Neural cell (in vitro differentiated cells): Measurements from ENCODE around the gene COG5.

ENCODE experiments used
- POLR2AphosphoS5 ChIP-seq: IDR thresholded peaks from 2 replicates; pipeline ENCODE4 v1.6.1; 2012
- TAF1 ChIP-seq: IDR thresholded peaks from 2 replicates; pipeline ENCODE4 v1.6.1; 2012; ENCODE audit warnings: low read depth

- TF ChIP-seq POLR2AphosphoS5 = no peak
- TF ChIP-seq TAF1 = no peak
Measured at GRCh38 chr7:107171496-107171895, 392.2 kb downstream of the COG5 start.
